ENCODE measurements around the gene KIAA0232.

The KIAA0232 gene

DNA sequence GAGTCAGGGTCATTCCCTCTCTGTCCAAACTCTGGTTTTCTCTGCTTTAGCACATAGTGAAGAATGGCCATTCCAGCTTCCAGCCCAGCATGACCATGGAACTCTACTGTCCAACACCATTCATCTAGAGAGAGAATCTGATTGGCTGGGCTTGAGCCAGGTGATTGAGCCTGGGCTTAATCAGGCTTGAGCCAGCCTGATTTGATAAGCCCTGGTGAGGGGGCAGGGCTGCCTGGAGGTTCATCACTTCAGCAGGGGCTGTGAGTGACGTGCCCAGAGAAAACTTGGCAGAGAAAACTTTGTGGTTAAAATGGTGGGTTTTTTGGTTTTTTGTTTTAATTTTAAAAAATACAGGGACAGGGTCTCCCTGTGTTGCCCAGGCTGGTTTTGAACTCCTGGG is 62.5 kb downstream of the KIAA0232 start:
- TF ChIP-seq, protein P1, sequence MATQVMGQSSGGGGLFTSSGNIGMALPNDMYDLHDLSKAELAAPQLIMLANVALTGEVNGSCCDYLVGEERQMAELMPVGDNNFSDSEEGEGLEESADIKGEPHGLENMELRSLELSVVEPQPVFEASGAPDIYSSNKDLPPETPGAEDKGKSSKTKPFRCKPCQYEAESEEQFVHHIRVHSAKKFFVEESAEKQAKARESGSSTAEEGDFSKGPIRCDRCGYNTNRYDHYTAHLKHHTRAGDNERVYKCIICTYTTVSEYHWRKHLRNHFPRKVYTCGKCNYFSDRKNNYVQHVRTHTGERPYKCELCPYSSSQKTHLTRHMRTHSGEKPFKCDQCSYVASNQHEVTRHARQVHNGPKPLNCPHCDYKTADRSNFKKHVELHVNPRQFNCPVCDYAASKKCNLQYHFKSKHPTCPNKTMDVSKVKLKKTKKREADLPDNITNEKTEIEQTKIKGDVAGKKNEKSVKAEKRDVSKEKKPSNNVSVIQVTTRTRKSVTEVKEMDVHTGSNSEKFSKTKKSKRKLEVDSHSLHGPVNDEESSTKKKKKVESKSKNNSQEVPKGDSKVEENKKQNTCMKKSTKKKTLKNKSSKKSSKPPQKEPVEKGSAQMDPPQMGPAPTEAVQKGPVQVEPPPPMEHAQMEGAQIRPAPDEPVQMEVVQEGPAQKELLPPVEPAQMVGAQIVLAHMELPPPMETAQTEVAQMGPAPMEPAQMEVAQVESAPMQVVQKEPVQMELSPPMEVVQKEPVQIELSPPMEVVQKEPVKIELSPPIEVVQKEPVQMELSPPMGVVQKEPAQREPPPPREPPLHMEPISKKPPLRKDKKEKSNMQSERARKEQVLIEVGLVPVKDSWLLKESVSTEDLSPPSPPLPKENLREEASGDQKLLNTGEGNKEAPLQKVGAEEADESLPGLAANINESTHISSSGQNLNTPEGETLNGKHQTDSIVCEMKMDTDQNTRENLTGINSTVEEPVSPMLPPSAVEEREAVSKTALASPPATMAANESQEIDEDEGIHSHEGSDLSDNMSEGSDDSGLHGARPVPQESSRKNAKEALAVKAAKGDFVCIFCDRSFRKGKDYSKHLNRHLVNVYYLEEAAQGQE (IDR thresholded peaks at IDR 0.05; ENCODE audit: low read depth), result no peak
- TF ChIP-seq MAX (IDR thresholded peaks at IDR 0.05), result no peak
- no peak for TF ChIP-seq YY1 (IDR thresholded peaks at IDR 0.05; ENCODE audit: low read depth)
- TF ChIP-seq FOXM1 (IDR thresholded peaks at IDR 0.05; ENCODE audit: borderline replicate concordance, low read depth), result no peak
- no peak for TF ChIP-seq EGR1 (IDR thresholded peaks at IDR 0.05)
- no peak for TF ChIP-seq USF1 (IDR thresholded peaks at IDR 0.05)
- TF ChIP-seq TAF1 (IDR thresholded peaks at IDR 0.05; ENCODE audit: low read depth), result no peak
- TF ChIP-seq TEAD4 (IDR thresholded peaks at IDR 0.05), result no peak
- TF ChIP-seq NFIC (IDR thresholded peaks at IDR 0.05), result no peak
- no peak for TF ChIP-seq EP300 (IDR thresholded peaks at IDR 0.05; ENCODE audit: borderline replicate concordance)
- TF ChIP-seq ZBTB7A (IDR thresholded peaks at IDR 0.05; ENCODE audit: low read depth), result no peak
- no peak for TF ChIP-seq TCF12 (IDR thresholded peaks at IDR 0.05; ENCODE audit: low read depth)

- TF ChIP-seq TAF1 (IDR thresholded peaks at IDR 0.05; ENCODE audit: low read depth) (no peak), FOXM1 (IDR thresholded peaks at IDR 0.05; ENCODE audit: borderline replicate concordance, low read depth) (no peak), RAD21 (IDR thresholded peaks at IDR 0.05; ENCODE audit: low read depth) (no peak), EP300 (IDR thresholded peaks at IDR 0.05; ENCODE audit: borderline replicate concordance) (no peak), YY1 (IDR thresholded peaks at IDR 0.05; ENCODE audit: low read depth) (no peak), CREB1 (IDR thresholded peaks at IDR 0.05; ENCODE audit: low read depth) (no peak), EGR1 (IDR thresholded peaks at IDR 0.05) (no peak), ZBTB7A (IDR thresholded peaks at IDR 0.05; ENCODE audit: low read depth) (no peak), USF1 (IDR thresholded peaks at IDR 0.05) (no peak), NFIC (IDR thresholded peaks at IDR 0.05) (no peak), MAX (IDR thresholded peaks at IDR 0.05) (no peak), TCF12 (IDR thresholded peaks at IDR 0.05; ENCODE audit: low read depth) (no peak), TEAD4 (IDR thresholded peaks at IDR 0.05) (no peak), CEBPB (IDR thresholded peaks at IDR 0.05) (no peak)
- TF ChIP-seq, protein P1 (IDR thresholded peaks at IDR 0.05; ENCODE audit: low read depth), result no peak
These were observed 63.0 kb downstream of the KIAA0232 start for GRCh38 chr4:6845574-6845973.

- TF ChIP-seq CREB1 (IDR thresholded peaks at IDR 0.05; ENCODE audit: low read depth), result no peak
- no peak for TF ChIP-seq MAX (IDR thresholded peaks at IDR 0.05)
- TF ChIP-seq CEBPB (IDR thresholded peaks at IDR 0.05), result no peak
- TF ChIP-seq FOXM1 (IDR thresholded peaks at IDR 0.05; ENCODE audit: borderline replicate concordance, low read depth), result no peak
- TF ChIP-seq, protein P1 (IDR thresholded peaks at IDR 0.05; ENCODE audit: low read depth), result no peak
- no peak for TF ChIP-seq ZBTB7A (IDR thresholded peaks at IDR 0.05; ENCODE audit: low read depth)
- TF ChIP-seq YY1 (IDR thresholded peaks at IDR 0.05; ENCODE audit: low read depth), result no peak
- no peak for TF ChIP-seq TAF1 (IDR thresholded peaks at IDR 0.05; ENCODE audit: low read depth)
- no peak for TF ChIP-seq TCF12 (IDR thresholded peaks at IDR 0.05; ENCODE audit: low read depth)
- no peak for TF ChIP-seq EP300 (IDR thresholded peaks at IDR 0.05; ENCODE audit: borderline replicate concordance)
- no peak for TF ChIP-seq RAD21 (IDR thresholded peaks at IDR 0.05; ENCODE audit: low read depth)
- TF ChIP-seq EGR1 (IDR thresholded peaks at IDR 0.05), result no peak
- TF ChIP-seq USF1 (IDR thresholded peaks at IDR 0.05), result no peak
- no peak for TF ChIP-seq TEAD4 (IDR thresholded peaks at IDR 0.05)
- no peak for TF ChIP-seq NFIC (IDR thresholded peaks at IDR 0.05)
These were observed 64.7 kb downstream of the KIAA0232 start for GRCh38 chr4:6847178-6847577.
